Left ventricle myocardium inferior (tissue), 1 donor: ENCODE results near the gene STIL. TPM values are rescaled to one million over a fixed set of nuclear protein-coding genes. Genes with fewer than 3 reads are reported as not detected.

Experiments
- DNase-seq: peaks from one replicate; pipeline ENCODE4 v3.0.0-alpha.2; 2020
- H3K27ac ChIP-seq: fragments of 200-600 bp; replicated peaks from 2 replicates; pipeline ENCODE4 v1.8.0; 2021
- H3K27me3 ChIP-seq: fragments of 200-600 bp; 2 replicates; pipeline ENCODE4 v1.8.0; 2021; ENCODE audit warnings: low read depth
- H3K36me3 ChIP-seq: fragments of 200-600 bp; 2 replicates; pipeline ENCODE4 v1.8.0; 2021
- H3K4me1 ChIP-seq: fragments of 200-600 bp; 2 replicates; pipeline ENCODE4 v1.8.0; 2021
- H3K4me3 ChIP-seq: fragments of 200-600 bp; 2 replicates; pipeline ENCODE4 v1.8.0; 2021; ENCODE audit warnings: mild to moderate bottlenecking, moderate library complexity
- H3K9me3 ChIP-seq: fragments of 200-600 bp; replicated peaks from 2 replicates; pipeline ENCODE4 v1.8.0; 2021
- CTCF ChIP-seq: fragments of 200-600 bp; IDR thresholded peaks from 2 replicates; pipeline ENCODE4 v1.8.0; 2021; ENCODE audit warnings: antibody characterized with exemption, mild to moderate bottlenecking, borderline replicate concordance
- intact Hi-C: fragments of 100-400 bp; cut with micrococcal nuclease; formaldehyde crosslinking; loops from one replicate; pipeline ENCODE4 v1.11.0; 2022
- long read RNA-seq: library from polyadenylated mRNA; unstranded; transcript quantifications from one replicate; pipeline ENCODE4 v2.0.0, GENCODE V29; 2021
- total RNA-seq: library from RNA; stranded (reverse); fragmentation: NEBNext Ultra II Directional; extraction: Animal tissue kit (Norgen Biotek cat#: 25700); gene quantifications from one replicate; pipeline ENCODE4 v1.2.1, GENCODE V29; 2021
- donor health status: DM: no; HTN: yes; CAD: no; lungs with severe emphysema.

The STIL gene
- total RNA-seq: 0.58 TPM
- long read RNA-seq, full-length matches to known transcripts: 1 of 1 reads
- long read RNA-seq, partial matches to known transcripts: 0 of 1 reads
- long read RNA-seq, other reads (novel, unspliced or antisense): 0 of 1 reads

DNA sequence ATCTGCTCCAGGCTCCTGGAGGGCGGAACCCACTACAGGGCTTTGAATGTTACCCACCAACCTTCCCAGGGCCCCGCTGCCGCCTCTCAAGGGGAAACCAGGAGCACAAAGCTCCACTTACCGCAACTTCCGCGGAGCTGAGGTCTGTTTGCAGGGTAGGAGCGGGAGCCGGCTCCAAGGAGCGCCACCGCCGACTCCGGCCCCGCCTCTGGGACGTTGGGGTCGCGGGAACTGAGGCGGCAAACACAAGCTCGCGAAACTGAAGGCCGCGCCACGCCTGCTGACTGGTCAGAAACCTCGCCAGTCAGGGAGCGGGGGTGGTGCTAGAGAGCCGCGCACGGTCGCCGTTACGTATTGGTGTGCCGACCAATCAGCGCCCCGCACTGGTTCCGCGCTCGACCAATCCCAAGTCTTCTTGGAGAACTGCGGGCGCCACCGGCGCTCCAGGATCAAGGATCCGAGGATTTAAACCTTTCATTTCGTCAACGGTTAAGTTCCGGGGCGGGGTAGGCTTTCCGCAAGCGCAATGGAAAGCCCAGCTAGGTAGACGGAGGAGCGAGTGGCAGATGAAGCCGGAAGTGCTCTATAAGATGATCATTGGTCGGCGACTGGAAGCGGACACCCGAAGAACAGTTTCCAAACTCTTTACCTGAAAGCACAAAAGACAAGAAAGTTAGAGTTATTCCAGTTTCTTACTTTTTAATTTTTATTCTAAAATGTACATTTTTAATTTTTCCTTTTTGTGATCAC is at the start of gene STIL:
Gene STIL, minus strand, starts transcription at position 233 of the 750 bp plus-strand sequence. CDS start 3,828 bp downstream, outside the sequence.
- peak within 1 kb of the TSS; percentile 90 for H3K27ac ChIP-seq
- peak; percentile 31 for TF ChIP-seq CTCF
- H3K9me3 ChIP-seq: no peaks in the 10 kb centered on the region
- H3K4me1 ChIP-seq: peaks cover 16% of the 10 kb centered on the region
- no peaks in the 10 kb centered on the region for H3K27me3 ChIP-seq
- peak within 1 kb of the TSS; percentile 70 for H3K4me3 ChIP-seq
- DNase-seq: peak; percentile 98
- H3K36me3 ChIP-seq: no peaks in the 10 kb centered on the region
- intact Hi-C loops: no loop called here

- H3K9me3 ChIP-seq: no peaks in the 10 kb centered on the region
- TF ChIP-seq CTCF: no peak
- intact Hi-C loops: no loop called here
- no peak overlapping the region for H3K27ac ChIP-seq
- H3K4me1 ChIP-seq: peaks cover 14% of the 10 kb centered on the region
- DNase-seq: no peak
- no peak overlapping the region for H3K4me3 ChIP-seq
- H3K36me3 ChIP-seq: no peaks in the 10 kb centered on the region
- no peaks in the 10 kb centered on the region for H3K27me3 ChIP-seq
These were observed 48.9 kb upstream of the STIL start for GRCh38 chr1:47362828-47363227.

GRCh38 chr1:47361380-47361779 is 47.4 kb upstream of the STIL start:
- no peak for DNase-seq
- H3K4me3 ChIP-seq: no peak overlapping the region
- TF ChIP-seq CTCF: no peak
- H3K27ac ChIP-seq: no peak overlapping the region
- intact Hi-C loops: no loop called here
- no peaks in the 10 kb centered on the region for H3K27me3 ChIP-seq
- H3K9me3 ChIP-seq: no peaks in the 10 kb centered on the region
- H3K4me1 ChIP-seq: peaks cover 18% of the 10 kb centered on the region
- no peaks in the 10 kb centered on the region for H3K36me3 ChIP-seq

- H3K4me1 ChIP-seq: peaks cover 6% of the 10 kb centered on the region
- no peaks in the 10 kb centered on the region for H3K36me3 ChIP-seq
- H3K27me3 ChIP-seq: no peaks in the 10 kb centered on the region
- intact Hi-C loops: no loop called here
- no peak overlapping the region for H3K27ac ChIP-seq
- no peak for DNase-seq
- H3K9me3 ChIP-seq: no peaks in the 10 kb centered on the region
- no peak for TF ChIP-seq CTCF
- no peak overlapping the region for H3K4me3 ChIP-seq
These were observed 37.4 kb upstream of the STIL start for GRCh38 chr1:47351305-47351704.

DNA sequence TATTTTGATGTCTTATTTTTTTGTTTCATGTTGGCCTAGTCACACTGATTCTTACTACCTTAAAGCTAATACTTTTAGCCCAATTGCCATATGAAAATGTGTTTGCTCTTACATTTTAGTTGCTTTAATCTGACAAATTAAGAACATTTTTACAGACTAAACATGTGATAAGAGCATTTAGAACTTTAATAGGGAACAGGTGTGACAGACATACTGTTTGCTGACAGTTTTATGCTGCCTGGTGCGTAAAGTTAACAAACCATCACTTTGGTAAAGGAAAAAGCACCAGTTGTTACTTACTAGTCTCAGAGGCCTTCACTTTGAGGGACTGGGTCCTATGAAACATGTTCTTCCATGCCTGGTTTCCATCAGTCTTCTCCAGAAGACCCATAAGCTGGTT is 34.3 kb upstream of the STIL start:
- no peak for TF ChIP-seq CTCF
- no peaks in the 10 kb centered on the region for H3K4me1 ChIP-seq
- no peaks in the 10 kb centered on the region for H3K27me3 ChIP-seq
- no peaks in the 10 kb centered on the region for H3K9me3 ChIP-seq
- no peak for DNase-seq
- no peak overlapping the region for H3K27ac ChIP-seq
- intact Hi-C loops: no loop called here
- H3K4me3 ChIP-seq: no peak overlapping the region
- H3K36me3 ChIP-seq: peaks cover 4% of the 10 kb centered on the region
